GM12875 (cell line): Measurements from ENCODE around the gene TMEM45A.
"Not testable (repeated sequence)": the region's sequence is repeated elsewhere in the genome, so short reads cannot be mapped to it uniquely, and the experiment has no call there.

Experiments
- H3K4me3 ChIP-seq: one replicate; pipeline ENCODE4 v1.5.1; 2011; ENCODE audit warnings: low read depth, low read length, control low read depth
- CTCF ChIP-seq: IDR thresholded peaks from 2 replicates; pipeline ENCODE4 v1.5.1; 2011; ENCODE audit warnings: low read depth, mild to moderate bottlenecking, control low read depth, inconsistent platforms, low read length, moderate library complexity, borderline replicate concordance; ENCODE audit not compliant: insufficient read depth

TMEM45A gene

GRCh38 chr3:100575704-100576103 lies 83.3 kb downstream of the TMEM45A start:
- no peak for TF ChIP-seq CTCF
- no peak overlapping the region for H3K4me3 ChIP-seq

DNA sequence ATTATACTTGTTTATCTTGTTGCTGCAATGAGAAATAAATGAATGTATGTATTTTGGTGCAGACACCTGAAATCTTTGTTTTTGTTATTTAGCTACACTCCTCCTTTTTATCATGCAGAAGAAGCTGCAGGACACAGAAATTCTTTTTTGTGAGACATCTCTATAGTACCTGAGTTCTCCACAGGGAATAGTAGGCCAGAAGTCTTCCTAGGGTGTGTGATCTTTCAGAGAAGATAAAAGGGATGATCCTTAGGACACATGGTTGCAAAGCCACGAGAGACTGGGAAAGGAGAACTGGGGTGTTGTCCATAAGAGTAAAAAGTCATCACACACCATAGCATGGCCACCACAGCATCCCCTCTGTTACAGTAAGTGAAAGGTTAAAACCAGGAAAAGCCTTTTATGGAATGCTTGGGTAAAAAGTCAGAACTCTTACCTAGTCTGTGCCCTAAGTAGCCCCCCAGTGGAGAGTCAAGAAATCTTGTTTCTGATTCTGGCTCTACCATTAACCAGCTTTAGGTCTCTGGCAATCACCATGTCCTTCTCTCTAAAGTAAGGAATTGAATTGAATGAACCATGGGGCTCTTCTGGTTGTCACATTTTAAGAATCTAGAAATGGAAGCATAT lies 85.1 kb downstream of the TMEM45A start:
- H3K4me3 ChIP-seq = no peak overlapping the region
- TF ChIP-seq CTCF = no peak

GRCh38 chr3:100578646-100579045 lies 86.2 kb downstream of the TMEM45A start:
- H3K4me3 ChIP-seq = no peak overlapping the region
- TF ChIP-seq CTCF = no peak

DNA sequence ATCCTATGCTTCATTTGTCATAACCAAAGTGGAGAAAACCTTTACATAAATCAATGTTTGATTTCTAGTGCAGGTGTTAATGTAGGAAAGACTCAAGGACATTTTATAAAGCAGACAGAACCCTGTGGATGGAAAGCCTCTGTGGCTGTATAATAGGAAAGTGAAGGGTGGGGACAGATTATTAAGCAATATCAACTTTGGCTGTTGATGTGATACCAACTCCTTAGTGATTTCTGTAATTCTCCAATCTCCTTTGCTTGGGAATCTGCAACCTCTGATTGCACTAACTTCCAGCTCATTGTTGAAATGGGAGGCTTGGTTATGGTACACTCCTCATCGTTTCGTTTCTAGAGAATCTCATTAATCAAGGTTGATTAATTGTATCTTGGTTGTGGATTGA lies 87.7 kb downstream of the TMEM45A start:
- no peak for TF ChIP-seq CTCF
- no peak overlapping the region for H3K4me3 ChIP-seq

GRCh38 chr3:100581650-100582049 lies 89.2 kb downstream of the TMEM45A start:
- no peak overlapping the region for H3K4me3 ChIP-seq
- TF ChIP-seq CTCF = no peak

GRCh38 chr3:100582157-100582556 lies 89.7 kb downstream of the TMEM45A start:
- not testable (repeated sequence) for H3K4me3 ChIP-seq

DNA sequence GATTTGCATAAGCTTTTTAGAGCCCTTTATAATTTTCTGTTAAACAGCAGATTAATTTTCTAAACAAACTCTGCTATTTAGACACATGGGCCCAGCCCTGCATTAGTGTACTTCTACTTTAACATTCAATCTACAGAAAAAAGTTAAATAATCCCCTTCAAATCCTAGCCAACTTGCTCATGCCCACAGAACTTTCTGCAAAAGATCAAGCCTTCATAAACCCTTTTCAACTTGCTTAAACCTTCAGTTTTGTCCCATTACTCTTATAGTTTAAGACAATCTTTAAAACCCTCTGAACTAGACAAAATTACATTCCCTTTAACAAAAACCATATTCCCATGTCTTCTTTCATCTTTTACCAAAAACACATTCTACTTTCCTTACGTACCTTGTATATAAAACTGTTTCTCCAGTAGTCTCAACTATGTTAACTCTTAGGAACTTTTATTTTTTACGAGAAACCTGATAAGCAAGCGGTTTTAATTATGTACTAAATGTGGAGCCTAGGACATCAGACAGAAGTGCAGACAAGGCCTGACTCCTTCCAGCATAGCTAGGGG lies 91.8 kb downstream of the TMEM45A start:
- no peak for TF ChIP-seq CTCF
- no peak overlapping the region for H3K4me3 ChIP-seq

DNA sequence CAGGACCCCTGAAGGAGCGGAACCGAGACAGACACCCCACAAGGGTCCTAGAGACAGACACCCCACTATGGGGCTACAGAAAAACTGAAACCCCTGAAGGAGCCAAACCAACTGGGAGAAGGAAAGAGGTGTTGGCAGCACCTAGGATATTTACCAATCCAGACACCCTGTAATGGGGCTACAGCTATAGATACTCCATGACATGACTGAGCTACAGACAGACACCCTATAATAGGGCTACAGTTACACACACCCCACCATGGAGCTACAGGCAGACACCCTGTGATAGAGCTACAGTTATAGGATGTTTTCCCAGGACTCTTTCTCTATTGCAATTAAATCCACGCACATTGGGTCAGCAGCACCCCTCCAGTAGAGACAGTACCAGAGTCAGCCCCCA lies 94.4 kb downstream of the TMEM45A start:
- TF ChIP-seq CTCF = no peak
- H3K4me3 ChIP-seq = no peak overlapping the region
